HG02678 (cell line): ENCODE data around the gene PIMREG.

ENCODE experiments used
- ATAC-seq: cut with Tn5 transposase; IDR thresholded peaks from one replicate; pipeline ENCODE4 v1.9.1; 2021; ENCODE audit warnings: mild to moderate bottlenecking, moderate library complexity; ENCODE audit not compliant: unreplicated experiment

Gene PIMREG

DNA sequence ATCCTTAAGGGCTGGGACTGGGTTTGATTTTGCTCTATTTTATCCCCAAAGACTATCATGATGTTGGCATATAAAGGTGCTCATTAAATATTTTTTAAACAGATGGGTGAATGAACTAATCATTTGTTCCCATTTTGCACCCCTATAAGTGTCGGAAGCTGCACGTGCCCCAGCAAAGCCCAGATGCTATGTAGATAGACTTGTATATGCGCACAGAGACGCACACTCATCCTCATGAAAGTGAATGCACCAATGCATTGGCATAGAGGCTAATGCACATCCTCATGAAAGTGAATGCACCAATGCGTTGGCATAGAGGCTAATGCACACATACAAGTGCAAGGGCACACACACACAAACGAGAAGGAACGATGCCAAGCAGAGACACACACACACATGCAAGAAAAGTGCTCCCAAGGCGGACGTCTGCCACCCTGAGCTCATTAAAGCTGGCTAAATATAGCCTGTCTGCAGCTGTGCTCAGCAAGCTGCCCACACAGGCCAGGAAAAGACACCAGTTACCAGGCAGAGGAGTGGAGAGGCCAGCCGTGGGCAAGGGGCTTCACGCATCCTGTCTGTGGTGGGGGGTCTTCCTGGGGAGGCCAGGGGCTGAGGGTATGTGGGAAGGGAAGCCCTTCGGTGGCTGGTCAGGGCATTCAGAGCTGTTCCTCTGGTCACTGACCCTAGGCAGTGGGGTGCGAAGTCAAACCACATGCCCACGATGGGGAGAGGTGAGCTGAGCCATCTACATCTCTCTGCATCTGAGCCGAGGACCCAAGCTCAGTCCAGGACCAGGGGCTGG, 52.6 kb downstream of the PIMREG start:
- no peak for ATAC-seq

DNA sequence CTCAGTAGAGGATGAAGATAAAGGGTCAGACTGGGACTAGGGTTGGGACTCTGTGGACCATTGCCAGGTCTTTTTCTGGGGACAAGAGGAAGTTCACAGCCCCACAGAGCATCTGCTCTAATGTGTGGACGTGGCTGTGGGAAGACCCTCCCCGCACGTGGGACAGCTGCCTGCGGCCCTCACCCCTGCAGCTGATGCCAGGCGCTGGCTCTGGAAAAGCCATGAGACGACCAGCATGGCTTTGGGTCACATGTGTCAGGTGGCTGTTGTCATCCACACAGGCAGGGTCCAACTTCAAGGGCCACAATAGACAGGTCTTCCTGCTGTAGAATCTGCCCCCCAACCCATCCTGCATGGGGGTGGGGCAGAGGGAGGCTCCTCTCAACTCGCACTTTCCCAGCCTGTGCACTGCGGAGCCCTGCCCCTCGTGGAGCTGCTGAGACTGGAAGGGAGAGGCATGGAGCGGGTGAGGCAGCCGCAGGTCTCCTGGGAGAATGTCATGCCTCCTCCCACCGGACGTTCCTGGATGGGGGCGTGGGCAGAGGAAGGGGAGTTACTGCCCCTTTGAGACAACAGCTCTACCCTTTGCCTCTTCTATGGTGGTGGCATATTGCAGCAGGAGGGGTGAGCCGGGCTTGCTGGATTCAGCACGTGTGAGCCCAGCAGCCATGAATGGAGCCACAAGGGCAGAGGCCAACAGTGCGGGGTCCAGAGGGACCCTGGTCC, 53.4 kb downstream of the PIMREG start:
- ATAC-seq = no peak

DNA sequence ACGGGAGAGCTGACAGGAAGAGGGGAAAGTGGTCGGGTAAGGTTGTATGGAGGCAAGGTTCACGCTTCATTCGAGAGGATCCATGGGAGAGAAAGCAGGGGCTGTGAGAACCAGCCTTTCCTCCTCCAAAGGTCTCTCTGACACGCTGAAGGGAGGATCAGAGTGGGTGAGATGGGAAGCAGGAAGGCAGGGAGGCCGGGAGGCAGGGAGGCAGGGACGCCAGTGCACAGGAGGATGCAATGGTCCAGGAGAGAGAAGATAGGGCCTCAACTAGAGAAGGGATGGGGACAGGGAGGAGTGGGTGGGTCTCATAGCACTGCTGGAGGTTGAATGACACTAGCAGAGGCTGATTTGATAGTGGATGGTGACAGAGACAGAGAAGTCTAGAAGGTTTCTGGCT, 54.1 kb downstream of the PIMREG start:
- ATAC-seq = no peak

DNA sequence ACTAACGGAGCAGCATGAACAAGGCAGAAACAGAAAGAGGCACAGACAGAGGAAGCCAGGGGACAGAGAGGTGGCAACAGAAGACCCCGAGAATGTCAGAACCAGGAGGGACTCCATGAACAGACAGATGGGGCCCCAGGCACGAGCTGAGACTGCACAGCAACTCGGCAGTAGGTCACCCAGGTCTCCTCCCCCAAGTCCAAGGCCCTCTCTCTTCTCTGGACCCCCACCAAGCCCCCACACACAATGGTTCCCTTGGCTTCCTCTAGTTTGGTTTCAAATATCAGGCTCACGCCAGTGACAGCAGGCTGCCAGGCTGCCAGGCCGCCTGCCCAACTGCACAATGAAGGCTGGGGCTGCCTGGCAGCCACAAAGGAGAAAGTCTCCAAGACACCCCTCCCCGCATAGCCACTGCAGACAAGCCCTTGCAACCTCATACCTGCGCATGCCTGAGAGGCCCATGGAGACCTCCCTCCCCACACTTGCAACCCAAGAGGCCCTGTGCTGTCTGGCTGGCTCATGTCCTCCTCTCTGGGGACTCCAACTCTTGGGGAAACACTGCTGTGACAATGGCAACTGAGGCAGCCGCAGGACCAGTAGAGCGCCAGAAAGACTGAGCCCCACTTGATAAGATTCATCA, 54.8 kb downstream of the PIMREG start:
- no peak for ATAC-seq
